K562 (cell line): Measurements from ENCODE around the gene AK2.

ENCODE experiments used
- ARID4B ChIP-seq: sonication (generic); formaldehyde crosslinking; IDR thresholded peaks from 2 replicates; pipeline ENCODE4 v1.8.0; 2022; ENCODE audit warnings: mild to moderate bottlenecking, missing genetic modification reagents
- CTCF ChIP-seq, 3 experiments: IDR thresholded peaks in 2 of 3; conservative IDR thresholded peaks in 1 of 3; 2 replicates each; pipeline ENCODE4 v1.5.1; 2011 to 2012; ENCODE audit warnings: low read length in 3 of 3, mild to moderate bottlenecking in 3 of 3, control low read depth in 2 of 3, improper control_type of control experiment in 1 of 3, inconsistent platforms in 1 of 3, low read depth in 1 of 3, mixed read lengths in 1 of 3, moderate library complexity in 1 of 3; ENCODE audit not compliant: insufficient read depth in 2 of 3
- MAX ChIP-seq: sonication (generic); formaldehyde crosslinking; IDR thresholded peaks from 2 replicates; pipeline ENCODE4 v1.9.0; 2022; ENCODE audit warnings: mild to moderate bottlenecking, missing genetic modification reagents
- TAF1 ChIP-seq: IDR thresholded peaks from 2 replicates; pipeline ENCODE4 v1.6.1; 2011; ENCODE audit warnings: mild to moderate bottlenecking, low read length, moderate library complexity; ENCODE audit not compliant: insufficient read depth, control insufficient read depth, severe bottlenecking; ENCODE audit errors: extremely low read depth
- XRCC3 ChIP-seq: fragments of 450-650 bp; IDR thresholded peaks from 2 replicates; pipeline ENCODE4 v1.6.1; 2017; ENCODE audit warnings: mild to moderate bottlenecking, moderate library complexity
- ZBTB7A ChIP-seq: IDR thresholded peaks from 2 replicates; pipeline ENCODE4 v1.6.1; 2011; ENCODE audit warnings: low read depth, mild to moderate bottlenecking, low read length, moderate library complexity, borderline replicate concordance; ENCODE audit not compliant: control insufficient read depth
- ZFP1 ChIP-seq: fragments of 450-650 bp; formaldehyde crosslinking; IDR thresholded peaks from 2 replicates; pipeline ENCODE4 v1.4.0; 2020; ENCODE audit warnings: mild to moderate bottlenecking, mixed read lengths
- TF ChIP-seq, protein P1 (sequence below): fragments of 250-450 bp; sonication (Bioruptor Pico); IDR thresholded peaks from 2 replicates; pipeline ENCODE4 v1.4.0; 2020; ENCODE audit warnings: mild to moderate bottlenecking
- TF ChIP-seq, protein P2 (sequence below): sonication (generic); formaldehyde crosslinking; IDR thresholded peaks from 2 replicates; pipeline ENCODE4 v1.8.0; 2023; ENCODE audit warnings: missing genetic modification reagents, mild to moderate bottlenecking, borderline replicate concordance

- TF ChIP-seq CTCF (IDR thresholded peaks at IDR 0.05 in 2 of 3, conservative IDR thresholded peaks at IDR 0.05 in 1 of 3; ENCODE audit: insufficient read depth in 2 of 3, low read depth in 1 of 3, low read length in 3 of 3) (no peak), MAX (no peak), ZFP1 (no peak), ARID4B (CRISPR knock-in tag) (no peak), ZBTB7A (no peak), TAF1 (no peak), XRCC3 (no peak)
- TF ChIP-seq, protein P1, sequence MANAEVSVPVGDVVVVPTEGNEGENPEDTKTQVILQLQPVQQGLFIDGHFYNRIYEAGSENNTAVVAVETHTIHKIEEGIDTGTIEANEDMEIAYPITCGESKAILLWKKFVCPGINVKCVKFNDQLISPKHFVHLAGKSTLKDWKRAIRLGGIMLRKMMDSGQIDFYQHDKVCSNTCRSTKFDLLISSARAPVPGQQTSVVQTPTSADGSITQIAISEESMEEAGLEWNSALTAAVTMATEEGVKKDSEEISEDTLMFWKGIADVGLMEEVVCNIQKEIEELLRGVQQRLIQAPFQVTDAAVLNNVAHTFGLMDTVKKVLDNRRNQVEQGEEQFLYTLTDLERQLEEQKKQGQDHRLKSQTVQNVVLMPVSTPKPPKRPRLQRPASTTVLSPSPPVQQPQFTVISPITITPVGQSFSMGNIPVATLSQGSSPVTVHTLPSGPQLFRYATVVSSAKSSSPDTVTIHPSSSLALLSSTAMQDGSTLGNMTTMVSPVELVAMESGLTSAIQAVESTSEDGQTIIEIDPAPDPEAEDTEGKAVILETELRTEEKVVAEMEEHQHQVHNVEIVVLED (CRISPR knock-in tag): no peak
- TF ChIP-seq, protein P2, sequence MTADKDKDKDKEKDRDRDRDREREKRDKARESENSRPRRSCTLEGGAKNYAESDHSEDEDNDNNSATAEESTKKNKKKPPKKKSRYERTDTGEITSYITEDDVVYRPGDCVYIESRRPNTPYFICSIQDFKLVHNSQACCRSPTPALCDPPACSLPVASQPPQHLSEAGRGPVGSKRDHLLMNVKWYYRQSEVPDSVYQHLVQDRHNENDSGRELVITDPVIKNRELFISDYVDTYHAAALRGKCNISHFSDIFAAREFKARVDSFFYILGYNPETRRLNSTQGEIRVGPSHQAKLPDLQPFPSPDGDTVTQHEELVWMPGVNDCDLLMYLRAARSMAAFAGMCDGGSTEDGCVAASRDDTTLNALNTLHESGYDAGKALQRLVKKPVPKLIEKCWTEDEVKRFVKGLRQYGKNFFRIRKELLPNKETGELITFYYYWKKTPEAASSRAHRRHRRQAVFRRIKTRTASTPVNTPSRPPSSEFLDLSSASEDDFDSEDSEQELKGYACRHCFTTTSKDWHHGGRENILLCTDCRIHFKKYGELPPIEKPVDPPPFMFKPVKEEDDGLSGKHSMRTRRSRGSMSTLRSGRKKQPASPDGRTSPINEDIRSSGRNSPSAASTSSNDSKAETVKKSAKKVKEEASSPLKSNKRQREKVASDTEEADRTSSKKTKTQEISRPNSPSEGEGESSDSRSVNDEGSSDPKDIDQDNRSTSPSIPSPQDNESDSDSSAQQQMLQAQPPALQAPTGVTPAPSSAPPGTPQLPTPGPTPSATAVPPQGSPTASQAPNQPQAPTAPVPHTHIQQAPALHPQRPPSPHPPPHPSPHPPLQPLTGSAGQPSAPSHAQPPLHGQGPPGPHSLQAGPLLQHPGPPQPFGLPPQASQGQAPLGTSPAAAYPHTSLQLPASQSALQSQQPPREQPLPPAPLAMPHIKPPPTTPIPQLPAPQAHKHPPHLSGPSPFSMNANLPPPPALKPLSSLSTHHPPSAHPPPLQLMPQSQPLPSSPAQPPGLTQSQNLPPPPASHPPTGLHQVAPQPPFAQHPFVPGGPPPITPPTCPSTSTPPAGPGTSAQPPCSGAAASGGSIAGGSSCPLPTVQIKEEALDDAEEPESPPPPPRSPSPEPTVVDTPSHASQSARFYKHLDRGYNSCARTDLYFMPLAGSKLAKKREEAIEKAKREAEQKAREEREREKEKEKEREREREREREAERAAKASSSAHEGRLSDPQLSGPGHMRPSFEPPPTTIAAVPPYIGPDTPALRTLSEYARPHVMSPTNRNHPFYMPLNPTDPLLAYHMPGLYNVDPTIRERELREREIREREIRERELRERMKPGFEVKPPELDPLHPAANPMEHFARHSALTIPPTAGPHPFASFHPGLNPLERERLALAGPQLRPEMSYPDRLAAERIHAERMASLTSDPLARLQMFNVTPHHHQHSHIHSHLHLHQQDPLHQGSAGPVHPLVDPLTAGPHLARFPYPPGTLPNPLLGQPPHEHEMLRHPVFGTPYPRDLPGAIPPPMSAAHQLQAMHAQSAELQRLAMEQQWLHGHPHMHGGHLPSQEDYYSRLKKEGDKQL (CRISPR knock-in tag): no peak
Measured at GRCh38 chr1:32992489-32993323, 44.0 kb downstream of the AK2 start.
